ENCODE measurements around the gene RHBDD3.

RHBDD3 gene

DNA sequence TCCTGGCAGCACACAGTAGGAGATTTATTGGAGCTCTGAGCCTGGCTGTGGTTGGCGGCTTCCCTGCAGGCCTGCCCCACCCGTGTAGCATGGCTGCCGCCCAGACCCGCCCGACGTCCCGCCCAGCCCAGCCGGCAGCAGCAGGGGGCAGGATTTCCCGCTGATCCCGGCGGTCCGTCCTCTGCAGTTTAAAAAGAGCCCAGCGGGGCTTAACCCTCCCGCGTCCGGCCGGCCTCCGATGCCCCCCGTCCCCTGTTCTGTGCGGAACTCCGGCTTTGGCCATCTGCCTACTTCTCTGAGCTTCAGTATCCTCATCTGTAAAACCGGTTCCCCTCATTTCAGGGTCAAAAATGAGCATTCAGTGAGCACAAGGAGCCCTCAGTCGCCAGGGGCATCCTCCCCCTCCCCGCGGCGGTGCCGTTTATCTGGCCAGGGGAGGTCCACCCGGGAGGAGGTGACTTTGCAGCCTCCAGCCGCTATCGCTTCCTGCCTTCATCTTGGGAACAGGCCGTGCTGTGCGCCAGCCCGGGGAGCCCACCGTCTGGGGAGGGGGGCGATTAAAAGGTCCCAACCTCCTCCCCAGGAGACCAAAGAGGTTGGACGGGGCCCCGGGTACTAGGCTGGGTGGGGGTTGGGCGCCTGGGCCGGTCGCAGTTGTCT is 38.5 kb upstream of the RHBDD3 start, which contains the start of gene GAS2L1:
TSS of gene GAS2L1 (plus strand) at position 476 of the 660 bp plus-strand sequence. CDS start 1,456 bp downstream, outside the sequence.
- DNase-seq: peak; percentile 47

DNA sequence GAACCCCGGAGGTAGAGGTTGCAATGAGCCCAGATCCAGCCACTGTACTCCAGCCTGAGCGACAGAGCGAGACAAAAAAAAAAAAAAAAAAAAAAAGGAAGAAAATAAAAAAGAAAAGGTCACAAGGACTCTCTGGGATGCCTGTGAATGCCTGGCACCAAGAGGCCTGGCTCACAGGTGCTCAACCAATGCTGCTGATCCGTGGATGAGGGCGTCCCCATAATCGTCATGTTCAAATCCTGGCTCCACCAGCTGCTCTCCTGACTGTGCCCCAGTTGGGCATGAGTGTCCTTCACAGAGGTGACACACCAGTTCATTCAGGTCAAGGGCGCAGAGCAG is 38.0 kb upstream of the RHBDD3 start:
- no peak for DNase-seq

DNA sequence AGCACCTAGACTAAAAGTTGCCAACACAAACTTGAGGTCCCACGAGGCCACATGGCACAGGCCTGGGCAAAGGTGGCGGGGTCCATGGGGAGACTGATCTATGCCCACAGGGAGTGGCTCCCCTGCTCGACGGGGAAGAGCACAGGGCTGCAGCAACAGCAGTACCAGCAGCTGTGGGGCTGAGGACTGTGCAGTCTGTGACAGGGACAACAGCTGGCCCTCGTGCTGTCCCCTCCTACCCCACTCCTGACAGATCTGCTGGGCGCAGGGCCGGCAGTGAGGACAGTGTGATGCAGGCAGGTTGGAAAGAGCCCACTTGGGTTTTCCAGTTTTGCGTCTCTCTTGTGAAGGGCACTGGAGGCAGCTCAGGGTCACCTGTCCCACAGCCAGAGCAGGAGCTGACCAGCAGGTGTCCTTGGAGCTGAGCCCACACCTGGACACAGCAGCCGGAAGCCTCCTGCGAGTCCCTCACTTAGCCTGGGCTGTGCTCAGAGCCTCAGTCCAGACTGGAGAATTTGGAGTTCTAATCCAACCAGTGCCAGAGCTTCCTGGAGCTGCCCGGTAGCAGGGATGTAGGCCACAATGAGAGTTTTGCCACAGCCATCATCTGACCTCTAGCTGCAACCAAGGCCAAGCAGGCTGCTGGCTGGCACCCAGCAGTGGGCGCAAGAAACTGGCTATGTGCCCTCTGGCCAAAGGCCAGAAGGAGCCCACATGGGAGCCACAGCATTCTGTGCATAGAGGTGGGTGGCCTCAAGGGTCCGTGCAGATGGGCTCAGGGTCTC is 35.1 kb upstream of the RHBDD3 start:
- no peak for DNase-seq

DNA sequence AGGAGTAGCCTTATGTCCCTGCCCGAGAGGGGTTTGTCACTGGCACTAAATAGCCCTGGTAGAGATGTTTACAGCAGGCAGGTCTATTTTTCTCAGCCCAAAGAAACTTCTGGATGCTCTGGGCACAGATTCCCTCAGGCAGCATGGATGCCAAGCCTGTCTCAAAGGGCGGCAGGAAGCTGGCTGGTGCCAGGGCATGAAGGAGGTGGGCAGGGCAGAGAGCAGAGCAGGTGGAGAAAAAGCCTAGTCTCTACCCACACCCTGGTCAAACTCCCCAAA is 34.6 kb upstream of the RHBDD3 start:
- DNase-seq: no peak

DNA sequence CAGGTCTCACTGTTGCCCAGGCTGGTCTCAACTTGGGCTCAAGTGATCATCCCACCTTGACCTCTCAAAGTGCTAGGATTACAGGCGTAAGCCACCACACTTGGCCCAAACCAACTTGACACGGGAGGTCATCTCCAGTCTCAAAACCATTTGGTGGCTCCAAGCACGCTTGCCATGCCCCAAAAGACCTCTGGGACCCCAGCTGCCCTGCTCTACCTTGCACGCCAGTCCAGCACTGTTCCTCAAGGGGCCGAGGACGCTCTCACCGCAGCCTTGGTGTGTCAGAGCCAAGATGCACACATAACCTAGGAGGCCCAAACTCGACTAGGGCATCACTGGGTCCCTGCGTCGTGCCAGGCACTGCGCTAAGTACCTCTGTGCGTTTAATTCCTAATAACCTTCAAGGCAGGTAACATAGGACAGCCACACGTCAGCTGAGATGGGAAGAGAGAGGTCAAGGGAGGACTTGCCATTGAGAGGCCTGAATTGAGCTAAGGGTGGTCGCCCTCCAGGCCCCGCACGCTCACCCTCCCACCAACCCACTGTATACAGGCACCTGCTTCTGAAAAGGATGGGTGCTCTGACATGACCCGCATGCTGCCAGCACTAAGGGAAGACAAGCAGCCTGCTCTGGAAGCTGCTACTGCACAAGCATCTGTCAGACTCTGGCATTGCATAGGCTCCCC is 34.1 kb upstream of the RHBDD3 start:
- DNase-seq: no peak

DNA sequence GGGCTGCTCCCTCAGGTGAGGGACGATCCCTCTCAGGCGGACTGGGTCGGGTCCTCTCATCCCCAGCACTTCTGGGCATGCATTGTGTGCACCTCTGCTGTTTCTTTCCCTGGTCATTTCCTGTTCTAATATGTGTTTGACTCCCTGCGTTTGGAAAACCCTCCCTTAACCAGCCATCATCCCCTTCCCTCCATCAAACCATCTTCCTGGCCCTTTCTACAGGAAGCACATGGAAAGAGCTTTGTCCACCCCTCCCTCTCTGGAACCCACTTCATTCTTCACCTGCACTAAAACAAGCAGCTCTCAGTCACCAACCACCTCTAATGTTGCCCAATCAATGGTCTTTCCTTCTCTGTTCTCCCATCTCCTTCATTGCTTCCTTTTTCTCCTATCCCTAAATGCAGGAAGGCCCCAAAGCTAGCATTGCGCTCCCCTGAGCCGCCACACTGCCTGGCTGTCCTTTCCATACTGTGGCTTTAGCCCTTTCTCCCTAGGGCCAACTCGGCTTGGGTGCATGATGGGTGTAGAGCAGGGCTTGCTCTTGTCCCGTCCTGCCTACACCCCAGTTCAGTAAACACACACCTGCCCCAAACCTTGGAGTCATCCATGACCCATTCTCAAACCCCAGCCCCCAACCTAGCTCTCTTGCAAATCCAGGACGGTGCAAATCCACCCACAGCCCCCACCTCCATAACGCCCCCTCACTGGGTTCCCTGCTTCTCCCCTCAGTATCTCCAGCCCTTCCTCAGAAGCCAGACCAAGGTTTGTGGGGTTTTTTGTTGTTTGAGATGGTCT is 33.2 kb upstream of the RHBDD3 start:
- DNase-seq: no peak

DNA sequence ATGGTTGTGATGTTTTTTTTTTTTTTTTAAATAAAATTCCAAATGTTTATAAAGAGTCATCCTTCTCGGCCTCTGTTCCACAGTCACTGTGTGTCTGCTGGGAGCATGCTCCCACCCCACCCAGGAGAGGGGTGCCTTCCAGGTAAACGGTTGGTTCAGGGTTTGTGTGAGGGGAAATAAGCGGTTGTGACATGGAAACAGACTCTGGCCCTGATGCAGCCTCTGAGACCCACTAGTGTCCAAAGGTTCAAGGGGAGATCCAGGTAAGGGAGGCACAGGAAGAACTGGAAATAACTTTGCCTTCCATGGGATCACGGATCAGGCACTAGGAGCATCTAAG is 32.7 kb upstream of the RHBDD3 start:
- no peak for DNase-seq

DNA sequence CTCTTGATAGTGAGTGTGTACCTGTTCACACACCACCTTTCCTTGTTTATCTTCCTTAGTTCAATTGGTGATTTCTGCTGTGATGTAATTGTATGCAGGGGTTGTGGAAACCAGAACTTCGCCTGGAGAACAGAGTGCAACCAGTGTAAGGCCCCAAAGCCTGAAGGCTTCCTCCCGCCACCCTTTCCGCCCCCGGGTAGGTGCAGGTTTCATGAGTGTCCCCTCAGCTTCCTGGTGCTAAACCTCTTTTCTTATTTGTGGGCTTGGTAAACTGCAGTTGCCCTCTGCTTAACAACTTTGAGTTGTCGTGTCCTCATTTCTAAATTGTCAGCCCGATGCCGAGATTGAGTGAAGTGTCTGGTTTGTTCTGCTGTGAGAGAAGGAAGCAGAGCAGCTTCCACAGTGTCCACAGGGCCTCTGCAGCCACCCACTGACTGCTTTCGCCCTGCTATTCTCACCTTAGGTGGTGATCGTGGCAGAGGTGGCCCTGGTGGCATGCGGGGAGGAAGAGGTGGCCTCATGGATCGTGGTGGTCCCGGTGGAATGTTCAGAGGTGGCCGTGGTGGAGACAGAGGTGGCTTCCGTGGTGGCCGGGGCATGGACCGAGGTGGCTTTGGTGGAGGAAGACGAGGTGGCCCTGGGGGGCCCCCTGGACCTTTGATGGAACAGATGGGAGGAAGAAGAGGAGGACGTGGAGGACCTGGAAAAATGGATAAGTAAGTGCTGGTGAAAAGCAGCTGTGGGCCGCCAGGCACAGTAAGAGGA is 31.5 kb upstream of the RHBDD3 start:
- DNase-seq: no peak

DNA sequence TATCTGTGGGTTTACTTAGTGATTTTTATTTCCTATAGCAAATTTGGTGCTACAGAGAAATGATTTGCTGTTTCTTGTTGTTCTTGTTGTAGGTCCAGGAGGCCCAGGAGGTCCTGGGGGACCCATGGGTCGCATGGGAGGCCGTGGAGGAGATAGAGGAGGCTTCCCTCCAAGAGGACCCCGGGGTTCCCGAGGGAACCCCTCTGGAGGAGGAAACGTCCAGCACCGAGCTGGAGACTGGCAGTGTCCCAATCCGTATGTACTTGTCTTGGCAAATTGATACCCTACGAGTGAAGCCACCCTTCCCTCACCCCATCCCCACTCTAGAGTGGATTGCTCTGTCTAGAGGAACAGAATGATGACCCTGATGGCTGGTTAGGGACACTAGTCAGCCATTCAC is 30.9 kb upstream of the RHBDD3 start:
- no peak for DNase-seq

DNA sequence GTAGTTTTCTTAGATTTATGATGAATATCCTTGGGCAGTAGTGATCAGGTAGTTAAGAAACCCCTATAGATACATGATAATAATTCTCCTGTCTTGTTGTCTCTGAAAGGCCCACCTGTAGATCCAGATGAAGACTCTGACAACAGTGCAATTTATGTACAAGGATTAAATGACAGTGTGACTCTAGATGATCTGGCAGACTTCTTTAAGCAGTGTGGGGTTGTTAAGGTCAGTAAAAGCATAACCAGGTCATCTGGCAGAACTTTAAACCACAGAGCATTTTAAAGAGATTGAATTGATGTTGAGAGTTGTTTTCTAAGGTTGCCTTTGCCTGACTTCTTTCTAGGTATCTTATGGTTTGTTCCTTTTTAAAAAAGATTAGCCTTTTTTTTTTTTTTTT is 24.6 kb upstream of the RHBDD3 start:
- no peak for DNase-seq

DNA sequence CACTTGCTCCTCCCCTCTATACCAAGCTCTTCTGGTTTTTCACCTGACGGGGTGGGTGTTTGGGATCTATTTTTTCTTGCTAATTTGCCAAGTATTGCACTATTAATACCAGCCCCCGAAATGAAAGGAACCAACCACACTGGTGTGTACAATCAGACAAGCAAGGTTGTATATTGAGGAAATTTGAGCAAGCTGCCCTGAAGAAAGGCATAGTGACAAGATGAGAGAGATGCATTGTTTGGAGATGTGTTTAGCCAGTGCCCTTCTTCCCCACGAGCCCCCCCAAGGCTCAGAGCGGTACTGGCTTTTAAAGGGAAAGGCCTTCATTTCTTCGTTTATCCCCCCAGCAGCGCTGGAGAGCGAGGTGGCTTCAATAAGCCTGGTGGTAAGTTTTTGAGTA is 23.4 kb upstream of the RHBDD3 start:
- no peak for DNase-seq

DNA sequence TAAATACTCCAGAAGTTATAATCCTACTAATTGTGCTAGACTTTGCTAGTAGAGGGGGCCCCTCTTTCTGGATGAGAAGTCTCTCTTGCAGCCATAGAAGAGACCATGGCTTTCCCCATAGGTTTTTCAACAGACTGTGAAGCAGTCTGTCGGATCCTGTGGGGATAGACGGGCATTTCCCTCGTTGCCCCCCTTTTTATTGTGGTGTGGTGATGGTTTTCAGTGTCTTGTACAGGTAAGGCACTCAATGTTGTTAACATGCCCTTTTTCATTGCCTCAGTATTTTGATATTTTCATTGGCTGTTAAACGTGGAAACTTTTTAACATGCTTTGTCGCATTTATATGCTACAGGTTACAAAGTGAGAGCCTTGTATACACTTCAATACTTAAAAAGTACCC is 22.3 kb upstream of the RHBDD3 start:
- no peak for DNase-seq

DNA sequence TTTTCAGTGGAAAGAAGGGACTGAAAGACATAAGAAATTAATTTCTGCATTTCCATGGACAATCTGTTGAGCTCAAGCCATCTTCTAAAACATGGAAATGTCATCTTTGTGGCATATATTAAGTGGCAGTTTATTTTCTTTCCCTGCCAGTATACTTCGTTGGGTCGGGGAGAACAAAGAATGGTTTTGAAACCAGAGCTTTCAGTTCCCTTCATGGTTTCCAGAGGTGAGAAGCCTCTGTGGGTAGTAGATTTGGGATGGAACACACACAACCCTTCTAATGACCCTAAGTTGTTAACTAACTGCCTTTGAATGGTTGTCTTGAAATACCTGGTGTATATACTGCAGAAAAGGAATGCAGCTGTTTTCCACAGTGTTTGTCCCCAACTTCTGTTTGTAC is 21.1 kb upstream of the RHBDD3 start:
- no peak for DNase-seq

DNA sequence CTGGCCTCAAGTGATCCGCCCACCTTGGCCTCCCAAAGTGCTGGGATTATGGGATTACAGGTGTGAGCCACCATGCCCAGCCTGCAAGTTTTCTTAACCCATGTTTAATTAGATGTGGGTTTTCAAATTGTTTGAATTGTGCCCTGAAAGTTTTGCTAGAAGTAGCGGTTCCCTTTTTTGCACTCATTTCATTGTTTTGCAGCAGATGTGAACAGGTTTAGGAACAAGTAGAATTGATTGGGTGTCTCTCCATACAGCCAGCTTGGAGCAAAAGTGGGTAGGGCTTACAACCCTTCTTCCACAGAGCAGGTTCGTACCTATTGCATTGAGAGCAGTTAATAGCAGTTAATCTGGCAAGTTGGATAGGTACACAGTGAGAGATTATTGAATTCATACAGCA is 16.4 kb upstream of the RHBDD3 start:
- no peak for DNase-seq

DNA sequence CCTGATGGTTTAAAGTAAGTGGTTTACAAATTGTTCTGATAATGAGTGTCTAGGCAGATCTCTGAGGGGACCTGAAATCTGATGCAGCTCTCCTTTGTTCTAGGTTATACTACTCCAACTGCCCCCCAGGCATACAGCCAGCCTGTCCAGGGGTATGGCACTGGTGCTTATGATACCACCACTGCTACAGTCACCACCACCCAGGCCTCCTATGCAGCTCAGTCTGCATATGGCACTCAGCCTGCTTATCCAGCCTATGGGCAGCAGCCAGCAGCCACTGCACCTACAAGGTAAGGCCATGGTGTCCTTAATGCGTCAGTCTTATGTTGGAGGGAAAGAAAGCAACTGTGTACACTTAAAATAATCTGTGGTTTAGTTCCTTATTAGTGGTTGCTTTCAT is 10.1 kb upstream of the RHBDD3 start:
- DNase-seq: no peak

DNA sequence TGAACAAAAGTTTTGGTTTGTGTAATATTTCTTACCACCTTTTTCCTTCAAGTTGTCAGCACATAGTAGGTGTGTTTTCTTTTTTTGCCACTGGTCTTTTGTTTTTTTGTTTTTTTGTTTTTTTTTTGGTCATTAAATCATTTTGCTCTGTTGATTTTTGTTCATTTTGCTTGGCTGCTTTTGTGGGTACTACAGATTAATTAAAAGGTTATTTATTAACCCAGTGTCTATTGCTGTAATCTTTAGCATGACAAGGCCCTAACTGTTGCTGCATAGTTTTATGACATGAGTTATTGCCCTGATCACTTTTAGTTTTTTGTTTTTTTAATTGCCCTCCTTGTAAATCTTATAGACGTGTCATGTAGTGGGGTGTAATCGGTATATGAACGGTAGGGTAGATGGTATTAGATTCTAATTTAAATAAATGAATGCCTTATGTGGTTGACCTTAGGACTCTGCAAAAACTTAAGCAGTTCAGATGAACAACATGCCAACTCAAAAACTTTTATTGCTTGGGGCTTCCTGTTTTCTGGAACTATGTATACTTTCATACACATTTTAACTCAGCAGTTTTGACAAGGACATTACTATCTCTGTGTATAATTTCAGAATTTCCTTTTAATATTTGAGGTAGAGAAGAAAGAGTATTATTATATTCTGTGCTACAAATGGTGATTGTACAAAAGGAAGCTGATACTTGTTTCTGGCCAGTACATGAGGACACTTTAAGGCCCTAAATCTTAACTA is 8.2 kb upstream of the RHBDD3 start:
- DNase-seq: no peak

DNA sequence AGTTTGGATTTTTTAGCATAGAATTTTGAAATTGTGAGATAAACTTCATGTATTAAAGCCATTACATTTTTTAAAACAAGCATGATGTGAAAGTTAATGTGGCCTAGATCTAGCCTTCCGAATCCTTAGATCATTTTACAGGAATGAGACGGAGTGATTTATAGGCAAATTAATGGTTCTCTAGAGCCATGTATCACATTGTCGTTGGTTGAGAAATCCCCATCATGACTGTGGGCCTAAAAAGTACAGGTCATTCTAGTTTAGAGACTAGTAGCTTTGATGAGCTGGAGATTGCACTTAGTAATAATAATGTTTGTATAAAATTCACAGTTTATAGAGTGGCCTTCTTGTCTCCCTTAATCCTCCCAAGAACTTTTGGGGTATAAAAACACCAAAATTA is 7.4 kb upstream of the RHBDD3 start:
- no peak for DNase-seq

DNA sequence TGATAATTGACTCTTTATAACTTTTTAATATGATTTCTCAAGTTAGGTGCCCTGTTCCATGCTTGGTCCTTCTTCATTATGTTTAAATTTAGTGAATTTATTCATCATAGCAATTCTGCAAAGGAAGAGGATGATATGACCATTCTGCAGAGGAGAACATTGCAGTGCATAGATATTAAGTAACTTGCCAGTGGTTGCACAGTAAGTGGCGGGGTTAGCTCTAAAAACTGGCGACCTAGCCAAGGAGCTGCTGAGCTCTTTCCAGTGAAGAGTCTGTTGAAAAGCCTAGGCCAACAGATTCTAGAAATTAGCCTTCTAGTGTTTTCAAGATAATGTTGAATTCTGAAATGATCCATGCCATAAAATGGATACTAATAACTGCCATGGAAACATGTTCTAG is 4.8 kb upstream of the RHBDD3 start:
- DNase-seq: no peak

DNA sequence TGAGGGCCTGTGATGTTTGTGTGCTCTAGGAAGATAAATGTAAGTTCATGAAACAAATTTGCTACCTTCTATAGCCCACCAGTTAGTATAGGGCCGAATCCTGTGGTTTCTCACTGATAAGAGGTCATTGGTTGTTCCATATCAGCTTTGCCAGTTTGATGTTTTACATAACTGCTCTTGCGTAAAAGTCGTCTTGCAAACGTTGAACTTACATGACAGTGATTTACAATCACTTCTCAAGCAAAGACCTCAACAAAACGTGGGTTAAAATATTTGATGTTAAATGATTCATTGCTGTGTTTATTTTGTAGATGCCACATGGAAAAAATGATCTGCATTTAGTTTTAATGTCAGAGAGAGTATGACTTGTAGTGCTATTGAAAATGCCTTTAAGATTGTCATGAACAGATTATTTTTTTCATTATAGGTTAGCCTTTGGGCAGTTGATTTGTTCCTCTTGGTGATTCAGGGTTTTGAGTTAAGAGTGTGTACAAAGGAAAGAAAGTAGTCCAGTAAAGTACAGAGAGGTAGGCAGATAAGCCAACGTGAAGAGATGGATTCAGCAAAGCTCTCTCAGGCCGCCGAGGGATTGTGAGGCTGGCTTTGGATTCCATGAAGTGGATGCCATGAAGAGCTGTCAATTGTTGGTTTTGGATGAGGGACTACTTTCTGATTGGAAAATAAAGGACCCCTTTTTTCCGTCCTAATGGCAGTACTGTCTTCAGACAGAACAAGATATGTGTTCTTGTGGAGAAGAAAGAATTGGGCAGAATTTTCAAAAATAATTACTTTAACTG is 2.9 kb upstream of the RHBDD3 start:
- DNase-seq: no peak

DNA sequence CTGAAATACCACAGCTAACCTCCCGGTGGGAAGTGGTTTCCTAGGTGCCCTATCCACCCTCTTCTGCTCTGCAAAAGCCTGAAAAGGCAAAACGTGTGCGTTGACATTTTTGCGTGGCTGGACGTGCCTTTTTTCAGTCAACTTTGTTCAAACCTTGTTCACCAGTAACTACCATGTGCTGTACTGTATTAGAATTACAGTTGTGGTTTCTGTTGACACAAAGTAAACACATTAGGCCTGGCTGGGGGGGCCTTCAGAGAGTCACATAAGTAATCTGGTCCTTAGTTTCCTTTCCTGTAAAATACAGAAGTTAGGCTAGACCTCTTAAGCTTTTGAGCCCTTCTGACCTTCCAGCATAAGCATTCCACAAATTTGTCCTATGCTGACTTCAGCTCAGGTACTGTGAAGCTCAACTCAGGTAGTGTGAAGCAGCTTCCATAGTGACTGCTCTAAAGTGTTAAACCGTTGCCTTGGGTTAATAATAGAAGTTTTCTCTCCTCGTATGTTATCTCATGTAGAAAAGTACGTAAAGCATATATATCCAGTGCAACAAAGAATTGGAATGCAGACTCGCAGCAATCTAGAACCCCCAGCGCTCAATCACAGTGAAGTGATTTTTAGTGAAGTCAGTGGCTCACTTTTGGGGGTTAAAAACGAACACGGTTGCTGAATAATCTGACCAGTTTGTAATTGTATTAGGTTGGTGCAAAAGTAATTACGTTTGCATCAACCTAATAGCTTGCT is 2.1 kb upstream of the RHBDD3 start:
- DNase-seq: peak; percentile 13

DNA sequence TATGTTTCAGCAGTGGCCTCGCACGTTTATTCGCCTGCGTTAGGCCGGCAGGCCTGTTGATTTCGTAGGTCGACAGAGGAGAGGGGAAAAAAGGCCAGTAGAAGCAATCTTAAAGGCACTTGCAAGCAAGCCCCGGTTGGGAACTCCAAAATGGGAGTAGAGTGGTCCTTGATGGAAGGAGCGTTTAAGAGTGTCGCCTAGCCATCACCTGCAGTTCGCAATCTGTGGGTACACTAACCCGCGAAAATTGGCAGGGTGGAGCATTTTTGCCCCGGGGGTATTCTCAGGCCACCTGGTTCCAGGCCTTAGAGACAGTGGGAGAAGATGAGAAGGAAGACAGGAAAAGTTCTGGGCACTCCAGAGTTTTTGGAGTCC is 1.4 kb upstream of the RHBDD3 start:
- DNase-seq: no peak
